NCI-H510A treated with DMSO at 0.1 percent for 48 hours (cell line): ENCODE measurements around the gene HSD17B11.
"Not testable (repeated sequence)": the region's sequence is repeated elsewhere in the genome, so short reads cannot be mapped to it uniquely, and the experiment has no call there.

Experiments used
- DNase-seq: peaks from one replicate; lab custom pipeline; 2025; lab: John Stamatoyannopoulos, UW

The HSD17B11 gene

DNA sequence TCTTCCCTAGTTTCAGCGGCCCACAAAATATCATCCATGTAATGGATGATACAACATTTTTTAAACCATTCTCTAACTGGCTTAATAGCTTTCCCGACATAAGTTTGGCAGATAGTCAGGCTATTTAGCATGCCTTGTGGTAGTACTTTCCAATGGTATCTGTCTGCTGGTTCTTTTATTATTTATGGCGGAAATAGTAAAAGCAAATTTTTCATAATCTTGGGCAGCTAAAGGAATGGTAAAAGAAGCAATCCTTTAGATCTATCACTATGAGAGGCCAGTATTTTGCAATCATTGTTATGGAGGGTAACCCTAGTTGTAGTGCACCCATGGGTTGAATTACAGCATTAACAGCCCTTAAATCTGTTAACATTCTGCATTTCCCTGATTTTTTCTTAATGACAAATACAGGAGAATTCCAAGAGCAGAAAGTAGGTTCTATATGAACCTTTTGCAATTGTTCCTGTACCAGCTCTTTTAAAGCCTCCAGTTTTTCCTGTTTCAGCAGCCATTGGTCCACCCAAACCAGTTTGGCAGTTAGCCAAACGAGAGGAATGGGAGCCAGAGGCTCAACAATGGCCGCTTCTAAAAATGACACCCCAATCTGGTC, 14.3 kb upstream of the HSD17B11 start:
- DNase-seq, result no peak

DNA sequence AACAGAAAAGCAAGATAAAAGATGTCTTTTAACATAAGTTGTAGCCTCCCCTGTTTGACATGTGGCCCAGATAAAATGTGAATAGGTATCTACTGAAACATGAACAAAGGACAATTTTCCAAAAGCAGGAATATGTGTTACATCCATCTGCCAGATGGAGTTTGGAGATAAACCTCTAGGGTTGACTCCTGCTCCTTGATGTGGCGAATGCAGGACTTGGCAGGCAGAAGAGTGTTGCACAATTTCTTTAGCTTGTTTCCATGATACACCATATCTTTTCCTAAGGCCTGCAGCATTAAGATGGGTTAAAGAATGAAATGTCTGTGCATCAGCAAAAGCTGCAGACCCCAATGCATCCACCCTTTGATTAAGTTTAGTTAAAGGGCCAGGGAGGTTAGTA, 12.7 kb upstream of the HSD17B11 start:
- not testable (repeated sequence) for DNase-seq

- no peak for DNase-seq
Observed at GRCh38 chr4:87399954-87400353, 9.0 kb upstream of the HSD17B11 start.

DNA sequence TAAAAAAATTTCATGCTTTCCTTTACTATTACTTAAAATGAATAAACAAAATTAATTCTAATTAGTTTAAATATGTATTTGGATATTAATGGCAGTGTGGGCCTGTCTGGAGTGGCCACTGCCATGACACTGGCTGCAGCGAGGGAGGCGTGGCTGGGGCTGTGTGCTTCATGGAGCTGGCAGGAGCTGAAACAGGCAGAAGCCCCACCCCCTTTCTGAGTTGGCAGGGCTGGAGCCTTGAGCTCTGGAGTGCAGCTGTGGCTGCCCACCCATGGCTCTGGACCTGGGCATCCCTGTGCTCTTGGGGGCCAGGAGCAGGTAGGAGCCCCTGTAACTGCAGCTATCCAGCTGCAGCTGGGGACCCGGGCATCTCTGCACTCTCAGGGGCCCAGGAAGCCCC, 8.2 kb upstream of the HSD17B11 start:
- DNase-seq, result no peak

- not testable (repeated sequence) for DNase-seq
Observed at GRCh38 chr4:87395851-87396250, 4.9 kb upstream of the HSD17B11 start.

DNA sequence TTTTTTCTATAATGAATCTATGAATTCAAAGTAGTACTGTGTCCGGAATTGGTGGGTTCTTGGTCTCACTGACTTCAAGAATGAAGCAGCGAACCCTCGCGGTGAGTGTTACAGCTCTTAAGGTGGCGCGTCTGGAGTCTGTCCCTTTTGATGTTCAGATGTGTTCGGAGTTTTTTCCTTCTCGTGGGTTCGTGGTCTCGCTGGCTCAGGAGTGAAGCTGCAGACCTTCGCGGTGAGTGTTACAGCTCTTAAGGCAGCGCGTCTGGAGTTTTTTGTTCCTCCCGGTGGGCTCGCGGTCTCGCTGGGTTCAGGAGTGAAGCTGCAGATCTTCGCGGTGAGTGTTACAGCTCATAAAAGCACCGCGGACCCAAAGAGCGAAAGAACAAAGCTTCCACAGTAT, 4.1 kb upstream of the HSD17B11 start:
- not testable (repeated sequence) for DNase-seq

DNA sequence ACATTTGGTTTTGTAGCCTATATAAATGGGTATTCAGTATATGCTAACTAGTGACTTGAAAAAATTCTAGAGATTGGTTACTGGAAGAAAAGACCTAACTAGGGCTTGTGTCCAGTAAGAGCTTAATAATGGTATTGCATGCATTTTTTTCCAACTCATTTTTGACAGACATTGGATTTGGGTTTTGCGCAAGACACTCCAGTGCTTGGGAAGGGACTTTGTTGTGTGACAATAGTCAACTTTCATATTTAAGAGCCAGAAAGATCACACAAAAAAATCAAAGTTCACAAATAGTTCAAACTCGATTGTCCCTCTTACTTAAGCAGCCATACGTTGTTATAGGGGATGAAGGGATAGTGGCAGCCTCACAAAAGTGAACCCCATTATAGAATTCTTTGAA, 1.2 kb upstream of the HSD17B11 start:
- no peak for DNase-seq

- DNase-seq, result no peak
Observed at GRCh38 chr4:87391576-87392054, 627 bp upstream of the HSD17B11 start.

- DNase-seq, result no peak
Observed at GRCh38 chr4:87390551-87390890, 467 bp downstream of the HSD17B11 start.

GRCh38 chr4:87390055-87390454, 933 bp downstream of the HSD17B11 start:
- not testable (repeated sequence) for DNase-seq

GRCh38 chr4:87388901-87389300, 2.1 kb downstream of the HSD17B11 start:
- no peak for DNase-seq

DNA sequence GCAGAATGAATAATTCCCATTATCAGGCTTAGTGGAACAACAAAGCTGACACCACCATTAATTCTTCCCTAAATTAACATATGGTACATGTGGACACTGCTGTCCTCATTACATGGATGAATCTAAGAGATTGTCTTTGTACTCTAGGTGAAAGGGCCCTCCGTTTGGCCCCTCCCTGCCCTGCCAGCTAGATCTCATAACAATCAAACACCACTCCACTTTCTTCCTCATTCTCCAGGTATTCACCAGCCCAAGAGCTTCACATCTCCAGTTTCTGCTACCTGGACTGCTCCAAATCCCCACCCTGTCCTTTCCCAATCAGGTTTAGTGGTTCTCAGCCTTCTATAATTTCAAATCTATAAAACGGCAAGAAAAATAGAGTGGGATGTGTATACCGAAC, 3.8 kb downstream of the HSD17B11 start:
- no peak for DNase-seq

- DNase-seq, result not testable (repeated sequence)
Observed at GRCh38 chr4:87384466-87385132, 6.4 kb downstream of the HSD17B11 start.

DNA sequence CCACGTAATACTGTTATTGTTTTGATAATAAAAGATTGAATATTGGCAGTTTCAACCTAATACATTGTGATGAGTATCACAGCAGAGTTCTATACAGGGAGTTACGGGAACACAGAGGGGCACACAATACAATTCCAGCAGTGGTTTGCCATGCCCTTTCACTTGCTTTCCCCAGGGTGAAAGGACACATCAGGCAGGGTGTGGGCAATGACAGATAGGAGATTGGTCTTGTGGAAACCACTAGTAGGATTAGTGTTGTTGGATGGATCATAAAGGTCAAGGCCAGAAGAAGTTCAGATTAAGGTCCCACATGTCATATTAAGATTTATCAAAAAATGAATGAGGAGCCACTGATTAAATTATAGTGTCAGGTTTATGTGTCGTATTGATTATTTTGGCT, 8.1 kb downstream of the HSD17B11 start:
- DNase-seq, result no peak

GRCh38 chr4:87382116-87382515, 8.9 kb downstream of the HSD17B11 start:
- DNase-seq, result no peak

DNA sequence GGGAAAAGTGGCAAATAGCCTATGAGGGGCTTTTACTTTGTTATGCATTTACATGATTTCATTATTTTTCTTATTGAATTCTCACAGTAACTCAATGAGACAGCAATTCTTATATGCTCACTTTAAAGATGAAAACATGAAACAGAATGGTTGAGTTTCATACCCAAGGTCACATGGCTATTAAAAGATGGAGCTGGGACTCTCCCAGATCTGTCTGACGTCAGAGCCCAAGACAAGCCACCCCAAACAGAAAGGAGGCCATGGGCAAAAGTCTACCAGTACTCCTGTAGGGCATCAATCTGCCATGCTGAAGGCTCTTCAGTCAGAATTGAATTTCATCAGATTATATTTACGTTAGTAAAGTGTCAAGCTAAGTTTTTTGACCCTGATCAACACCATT, 13.2 kb downstream of the HSD17B11 start:
- DNase-seq, result no peak

GRCh38 chr4:87375719-87376291, 15.2 kb downstream of the HSD17B11 start:
- DNase-seq, result peak; percentile 38

DNA sequence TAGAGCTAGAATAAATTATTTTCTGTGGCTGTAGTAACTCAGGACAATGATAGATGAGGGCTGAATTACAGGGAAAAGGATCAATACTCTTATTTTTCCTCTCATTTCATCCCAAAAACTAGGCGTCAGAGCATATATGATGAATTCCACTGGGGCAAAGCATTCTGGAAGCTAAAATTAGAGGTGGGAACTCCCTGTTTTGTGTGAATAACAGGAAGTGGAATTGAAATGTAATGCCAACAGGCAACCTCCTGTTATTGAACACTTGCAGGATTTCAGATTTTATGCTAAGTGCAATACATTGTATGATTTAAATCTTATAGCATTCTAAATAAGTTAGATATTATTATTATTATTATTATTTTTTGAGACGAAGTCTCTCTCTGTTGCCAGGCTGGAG, 20.9 kb downstream of the HSD17B11 start:
- no peak for DNase-seq

DNA sequence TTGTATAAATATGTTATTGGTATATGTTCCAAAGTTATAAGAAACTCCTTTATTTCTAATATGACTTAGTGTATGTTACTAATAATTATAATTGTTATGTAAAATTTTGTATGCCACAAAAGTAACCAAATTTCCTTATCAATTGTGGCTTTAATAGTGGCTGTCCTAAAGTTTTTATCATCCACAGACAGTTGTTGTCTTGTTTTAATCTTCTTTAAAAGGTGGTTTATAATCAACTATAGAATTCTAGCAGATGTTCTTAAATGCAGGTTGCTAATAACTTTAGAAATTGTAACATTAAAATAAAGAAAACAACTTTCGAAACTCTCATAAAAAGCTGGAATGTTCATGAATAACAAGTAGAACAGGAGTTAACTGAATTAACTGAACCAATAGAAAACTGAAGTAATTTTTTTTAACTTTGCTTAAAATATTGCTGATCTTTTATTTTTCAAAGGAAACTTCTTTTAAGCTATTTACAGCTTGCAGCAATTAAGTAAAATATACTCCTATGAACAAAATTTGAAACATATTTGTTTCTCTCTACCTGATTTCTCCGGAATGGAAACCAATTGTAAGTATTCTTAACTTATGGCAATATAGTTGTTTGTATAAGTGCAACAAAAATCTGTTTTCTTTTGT, 24.3 kb downstream of the HSD17B11 start:
- no peak for DNase-seq

- no peak for DNase-seq
Observed at GRCh38 chr4:87365348-87365747, 25.6 kb downstream of the HSD17B11 start.

DNA sequence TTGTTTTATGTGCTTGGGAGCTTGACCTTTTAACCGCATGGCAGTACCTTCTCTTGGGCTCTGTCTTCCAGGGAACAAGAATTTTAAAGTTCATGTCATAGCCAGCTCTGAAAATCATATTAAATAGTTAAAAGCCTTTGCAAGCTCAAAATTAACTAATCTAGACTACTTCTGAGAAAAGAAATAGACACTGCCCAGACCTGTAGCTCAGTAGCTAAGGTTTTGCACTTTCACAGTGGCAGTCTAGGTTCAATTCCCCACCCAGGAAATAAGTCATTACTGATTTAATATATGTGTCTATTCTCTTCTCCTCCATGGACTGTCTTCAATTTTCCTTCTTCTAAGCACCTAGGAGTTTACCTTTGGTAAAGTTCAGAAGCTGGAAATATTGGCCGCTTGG, 27.4 kb downstream of the HSD17B11 start:
- DNase-seq, result no peak

DNA sequence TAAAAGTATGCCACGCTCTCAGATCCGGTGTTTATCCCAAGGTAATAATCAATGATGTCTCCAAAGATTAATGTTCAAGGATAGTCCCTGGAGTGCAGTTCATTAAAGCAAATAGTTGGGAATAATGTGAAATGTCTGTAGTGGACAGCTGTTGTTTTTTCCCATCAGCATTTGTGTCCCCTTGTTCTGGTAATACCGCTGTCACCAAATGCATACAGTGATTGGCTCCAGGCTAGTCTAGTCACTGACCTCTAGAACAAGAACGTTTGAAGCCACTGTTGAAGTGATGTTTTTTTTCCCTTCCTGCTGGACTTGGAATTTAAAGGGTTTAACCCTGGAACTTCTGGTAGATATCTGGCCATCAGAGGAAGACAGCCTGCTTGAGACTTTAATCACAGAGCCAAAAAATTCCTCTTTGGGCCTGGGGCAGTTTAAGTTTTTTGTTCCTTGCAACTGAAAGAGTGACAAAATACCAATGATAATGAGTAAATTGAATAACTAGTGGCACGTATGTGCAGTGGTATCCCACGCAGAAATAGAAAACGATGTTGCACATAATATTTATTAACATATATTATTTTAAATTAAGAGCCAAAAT, 30.6 kb downstream of the HSD17B11 start:
- DNase-seq, result no peak

DNA sequence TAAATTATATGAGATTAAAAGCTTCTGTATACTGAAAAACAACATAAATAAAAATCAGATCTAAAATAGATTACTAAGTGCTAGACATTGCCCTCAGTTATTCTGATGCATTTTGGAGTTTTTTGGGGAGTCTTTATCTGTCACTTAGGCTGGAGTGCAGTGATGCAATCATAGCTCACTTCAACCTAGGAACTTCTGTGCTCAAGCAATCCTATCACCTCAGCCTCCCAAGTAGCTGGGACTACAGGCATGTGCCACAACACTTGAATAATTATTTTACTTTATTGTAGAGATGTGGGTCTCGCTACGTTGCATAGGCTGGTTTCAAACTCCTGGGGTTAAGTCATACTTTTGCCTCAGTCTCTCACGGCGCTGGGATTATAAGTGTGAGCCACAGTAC, 31.7 kb downstream of the HSD17B11 start:
- no peak for DNase-seq
